ENCODE data around the gene FAXC.

The FAXC gene

GRCh38 chr6:99359800-99360199 lies 10.3 kb upstream of the FAXC start:
- Mint-ChIP-seq H3K27me3 (ENCODE audit: low read depth, poor library complexity) (peaks cover 34% of the 10 kb centered on the region), H3K4me3 (no peak overlapping the region), H3K4me1 (no peaks in the 10 kb centered on the region), H3K9me3 (no peaks in the 10 kb centered on the region), H3K36me3 (ENCODE audit: low read depth) (no peaks in the 10 kb centered on the region), H3K27ac (no peak overlapping the region)
- no peak for TF ChIP-seq CTCF (IDR thresholded peaks at IDR 0.05)
- DNase-seq, result no peak

GRCh38 chr6:99356641-99357040 lies 7.2 kb upstream of the FAXC start:
- no peak for TF ChIP-seq CTCF (IDR thresholded peaks at IDR 0.05)
- no peak overlapping the region for H3K27ac Mint-ChIP-seq
- H3K4me3 Mint-ChIP-seq, result no peak overlapping the region
- H3K27me3 Mint-ChIP-seq (ENCODE audit: low read depth, poor library complexity), result peaks cover 48% of the 10 kb centered on the region
- H3K9me3 Mint-ChIP-seq, result no peaks in the 10 kb centered on the region
- no peak for DNase-seq
- no peaks in the 10 kb centered on the region for H3K36me3 Mint-ChIP-seq (ENCODE audit: low read depth)
- no peaks in the 10 kb centered on the region for H3K4me1 Mint-ChIP-seq

GRCh38 chr6:99354983-99355382 lies 5.5 kb upstream of the FAXC start:
- Mint-ChIP-seq H3K4me1 (peaks cover 6% of the 10 kb centered on the region), H3K27me3 (ENCODE audit: low read depth, poor library complexity) (peaks cover 43% of the 10 kb centered on the region), H3K36me3 (ENCODE audit: low read depth) (no peaks in the 10 kb centered on the region), H3K9me3 (no peaks in the 10 kb centered on the region), H3K27ac (no peak overlapping the region), H3K4me3 (no peak overlapping the region)
- DNase-seq, result no peak
- TF ChIP-seq CTCF (IDR thresholded peaks at IDR 0.05), result no peak

- Mint-ChIP-seq H3K9me3 (no peaks in the 10 kb centered on the region), H3K4me1 (peaks cover 15% of the 10 kb centered on the region), H3K4me3 (no peak overlapping the region), H3K36me3 (ENCODE audit: low read depth) (no peaks in the 10 kb centered on the region), H3K27ac (no peak overlapping the region), H3K27me3 (ENCODE audit: low read depth, poor library complexity) (peaks cover 43% of the 10 kb centered on the region)
- peak; percentile 45 for DNase-seq
- no peak for TF ChIP-seq CTCF (IDR thresholded peaks at IDR 0.05)
Observed at GRCh38 chr6:99353126-99353525, 3.7 kb upstream of the FAXC start.

GRCh38 chr6:99350573-99350972 lies 1.1 kb upstream of the FAXC start:
- peak; percentile 4 for DNase-seq
- no peak for TF ChIP-seq CTCF (IDR thresholded peaks at IDR 0.05)
- peaks cover 26% of the 10 kb centered on the region for H3K27me3 Mint-ChIP-seq (ENCODE audit: low read depth, poor library complexity)
- no peaks in the 10 kb centered on the region for H3K36me3 Mint-ChIP-seq (ENCODE audit: low read depth)
- H3K27ac Mint-ChIP-seq, result no peak overlapping the region
- peak overlapping the region; percentile 75 for H3K4me3 Mint-ChIP-seq
- peaks cover 18% of the 10 kb centered on the region for H3K4me1 Mint-ChIP-seq
- no peaks in the 10 kb centered on the region for H3K9me3 Mint-ChIP-seq

- Mint-ChIP-seq H3K27me3 (ENCODE audit: low read depth, poor library complexity) (peaks cover 23% of the 10 kb centered on the region), H3K27ac (no peak overlapping the region), H3K36me3 (ENCODE audit: low read depth) (no peaks in the 10 kb centered on the region), H3K9me3 (no peaks in the 10 kb centered on the region), H3K4me3 (peak overlapping the region; percentile 90), H3K4me1 (peaks cover 18% of the 10 kb centered on the region)
- no peak for TF ChIP-seq CTCF (IDR thresholded peaks at IDR 0.05)
- DNase-seq, result no peak
Observed at GRCh38 chr6:99348288-99349170, 945 bp downstream of the FAXC start.
